GM21390 (cell line): Measurements from ENCODE around the gene TMCC2.

Source experiments
- ATAC-seq: cut with Tn5 transposase; IDR thresholded peaks from one replicate; pipeline ENCODE4 v1.9.1; 2021; ENCODE audit not compliant: unreplicated experiment

The TMCC2 gene

GRCh38 chr1:205258261-205258691 is 30.5 kb downstream of the TMCC2 start:
- no peak for ATAC-seq

- ATAC-seq, result no peak
Measured at GRCh38 chr1:205258719-205259118, 31.0 kb downstream of the TMCC2 start.

- ATAC-seq, result no peak
Measured at GRCh38 chr1:205259324-205259832, 31.6 kb downstream of the TMCC2 start.

- no peak for ATAC-seq
Measured at GRCh38 chr1:205259998-205260397, 32.3 kb downstream of the TMCC2 start.

GRCh38 chr1:205260948-205261732 is 33.4 kb downstream of the TMCC2 start:
- ATAC-seq, result no peak

- ATAC-seq, result no peak
Measured at GRCh38 chr1:205261946-205262691, 34.4 kb downstream of the TMCC2 start.

- ATAC-seq, result no peak
Measured at GRCh38 chr1:205262731-205263171, 35.0 kb downstream of the TMCC2 start.

GRCh38 chr1:205263580-205264190 is 35.9 kb downstream of the TMCC2 start:
- no peak for ATAC-seq

- no peak for ATAC-seq
Measured at GRCh38 chr1:205266611-205267305, 39.0 kb downstream of the TMCC2 start.

GRCh38 chr1:205267306-205267902 is 39.7 kb downstream of the TMCC2 start:
- no peak for ATAC-seq

- ATAC-seq, result no peak
Measured at GRCh38 chr1:205268846-205269680, 41.3 kb downstream of the TMCC2 start.

GRCh38 chr1:205269711-205270110 is 42.0 kb downstream of the TMCC2 start:
- no peak for ATAC-seq

GRCh38 chr1:205270271-205270670 is 42.5 kb downstream of the TMCC2 start:
- no peak for ATAC-seq

GRCh38 chr1:205270764-205271163 is 43.0 kb downstream of the TMCC2 start:
- no peak for ATAC-seq

- no peak for ATAC-seq
Measured at GRCh38 chr1:205271277-205271676, 43.5 kb downstream of the TMCC2 start.

GRCh38 chr1:205271745-205272144 is 44.0 kb downstream of the TMCC2 start:
- no peak for ATAC-seq

GRCh38 chr1:205272536-205272935 is 44.8 kb downstream of the TMCC2 start:
- no peak for ATAC-seq

GRCh38 chr1:205273551-205273982 is 45.8 kb downstream of the TMCC2 start:
- no peak for ATAC-seq

- ATAC-seq, result no peak
Measured at GRCh38 chr1:205274041-205274691, 46.4 kb downstream of the TMCC2 start.
